Tibial nerve (tissue), 4 donors: ENCODE data around the gene COL6A5. TPM values are rescaled to one million over a fixed set of nuclear protein-coding genes. Genes with fewer than 3 reads are reported as not detected.

Source experiments
- DNase-seq, 2 donors: peaks; one replicate each; pipeline ENCODE4 v3.0.0-alpha.2; 2019; ENCODE audit warnings: low spot score in 2 of 2
- H3K27ac ChIP-seq, 4 donors: fragments of 200-600 bp; sonication (generic) in 3 of 4; one replicate each; pipeline ENCODE4 v1.5.1; 2017 to 2019; ENCODE audit warnings: mild to moderate bottlenecking in 1 of 4
- H3K27me3 ChIP-seq, 2 donors: fragments of 200-600 bp; sonication (generic) in 1 of 2; one replicate each; pipeline versions ENCODE4 v1.5.1 to v1.6.0; 2017 to 2019
- H3K36me3 ChIP-seq, 3 donors: fragments of 200-600 bp; sonication (generic); one replicate each; pipeline ENCODE4 v1.5.1; 2018 to 2019
- H3K4me1 ChIP-seq, 4 donors: fragments of 200-600 bp; sonication (generic) in 3 of 4; one replicate each; pipeline ENCODE4 v1.5.1; 2017 to 2019
- H3K4me3 ChIP-seq, 4 donors: fragments of 200-600 bp; sonication (generic) in 3 of 4; one replicate each; pipeline ENCODE4 v1.5.1; 2017 to 2019; ENCODE audit warnings: mild to moderate bottlenecking in 1 of 4, moderate library complexity in 1 of 4
- H3K9me3 ChIP-seq, 4 donors: fragments of 200-600 bp; sonication (generic) in 3 of 4; one replicate each; pipeline ENCODE4 v1.5.1; 2017 to 2019
- CTCF ChIP-seq, 5 experiments: fragments of 200-600 bp in 3 of 5; fragments of 450-650 bp in 2 of 5; sonication (generic) in 3 of 5; IDR thresholded peaks; one replicate each; pipeline ENCODE4 v1.5.1; 2016 to 2019; ENCODE audit warnings: antibody characterized with exemption in 5 of 5, mild to moderate bottlenecking in 3 of 5, moderate library complexity in 2 of 5
- EP300 ChIP-seq, 2 donors: sonication (generic); formaldehyde crosslinking; IDR thresholded peaks; one replicate each; pipeline ENCODE4 v1.6.1; 2017; ENCODE audit warnings: antibody characterized with exemption in 2 of 2, mild to moderate bottlenecking in 1 of 2
- POLR2A ChIP-seq, 2 donors: fragments of 450-650 bp; IDR thresholded peaks; one replicate each; pipeline ENCODE4 v1.6.1; 2017; ENCODE audit warnings: antibody characterized with exemption in 2 of 2, mild to moderate bottlenecking in 2 of 2, moderate library complexity in 2 of 2
- WGBS, 2 donors: methylation state at CpG; one replicate each; pipeline ENCODE4 v1.1.5; 2018; 5-methylcytosine and 5-hydroxymethylcytosine counted together
- total RNA-seq, 4 donors: library from RNA; depleted of rRNA; stranded (reverse); fragments of >200 nt; gene quantifications; one replicate each; pipeline ENCODE4 v1.1.0, GENCODE V29; 2016

The COL6A5 gene
- total RNA-seq, 4 donors from 2014 or later, result not detected

- Histone ChIP-seq H3K4me3 (no peak overlapping the region), H3K36me3 (no peaks in the 10 kb centered on the region), H3K27ac (no peak overlapping the region), H3K9me3 (no peaks in the 10 kb centered on the region), H3K27me3 (no peaks in the 10 kb centered on the region), H3K4me1 (no peaks in the 10 kb centered on the region)
- no peak for DNase-seq
- no peak for TF ChIP-seq CTCF (IDR thresholded peaks at IDR 0.05)
- no peak for TF ChIP-seq EP300 (IDR thresholded peaks at IDR 0.05)
- WGBS, 2 donors, result 29 to 43% methylated on average over 1 of the region's 1 CpG
Measured at GRCh38 chr3:130457671-130458070, 112.2 kb downstream of the COL6A5 start.

GRCh38 chr3:130459944-130460343, 114.5 kb downstream of the COL6A5 start:
- TF ChIP-seq CTCF (IDR thresholded peaks at IDR 0.05), result no peak
- TF ChIP-seq EP300 (IDR thresholded peaks at IDR 0.05), result no peak
- TF ChIP-seq POLR2A (IDR thresholded peaks at IDR 0.05), result no peak
- H3K27ac ChIP-seq, result no peak overlapping the region
- no peak overlapping the region for H3K4me3 ChIP-seq
- no peaks in the 10 kb centered on the region for H3K4me1 ChIP-seq
- no peaks in the 10 kb centered on the region for H3K9me3 ChIP-seq
- no peaks in the 10 kb centered on the region for H3K36me3 ChIP-seq
- DNase-seq, result no peak
- no peaks in the 10 kb centered on the region for H3K27me3 ChIP-seq

DNA sequence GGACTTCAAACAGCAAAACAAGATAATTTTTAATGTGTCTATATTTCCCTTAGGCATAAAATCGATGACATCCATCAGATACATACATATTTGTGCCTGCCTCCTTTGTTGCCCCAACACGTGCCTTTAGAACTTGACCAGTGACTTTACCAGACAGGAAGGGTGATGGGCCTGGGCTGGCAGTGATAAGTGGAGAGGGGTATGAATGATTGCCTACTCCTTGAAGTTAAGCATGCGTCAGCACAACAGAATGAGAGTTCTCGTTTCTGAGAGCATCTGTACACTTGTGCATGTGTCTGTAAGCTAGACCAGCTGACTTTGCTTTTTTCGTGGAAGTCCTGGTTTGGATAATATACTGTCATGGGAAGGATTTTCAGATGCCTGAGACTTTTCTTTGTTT, 116.6 kb downstream of the COL6A5 start:
- 76 to 81% methylated on average over 5 of the region's 5 CpGs for WGBS, 2 donors
- no peak overlapping the region for H3K27ac ChIP-seq
- no peaks in the 10 kb centered on the region for H3K4me1 ChIP-seq
- H3K9me3 ChIP-seq, result no peaks in the 10 kb centered on the region
- no peak for DNase-seq
- H3K27me3 ChIP-seq, result no peaks in the 10 kb centered on the region
- TF ChIP-seq POLR2A (IDR thresholded peaks at IDR 0.05) (no peak), CTCF (IDR thresholded peaks at IDR 0.05) (no peak), EP300 (IDR thresholded peaks at IDR 0.05) (no peak)
- H3K36me3 ChIP-seq, result no peaks in the 10 kb centered on the region
- H3K4me3 ChIP-seq, result no peak overlapping the region

DNA sequence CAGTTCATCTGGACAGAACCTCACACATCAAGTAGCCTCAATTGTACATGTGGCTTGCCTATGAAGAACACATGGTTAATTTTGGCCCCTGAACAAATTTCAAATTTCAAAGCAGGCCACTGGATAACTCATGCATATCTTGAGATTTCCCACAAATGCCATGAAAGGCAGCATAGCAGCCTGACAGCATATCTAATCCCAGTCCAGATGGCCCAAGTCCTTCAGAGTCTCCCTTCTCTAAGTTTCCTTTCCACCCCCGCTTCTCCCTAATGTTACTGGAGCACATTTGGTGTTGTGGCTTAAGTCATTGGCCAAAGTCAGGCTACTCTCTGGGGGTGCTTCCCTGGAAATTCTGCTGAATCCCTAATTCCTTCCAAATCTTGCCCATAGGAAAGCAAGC, 117.7 kb downstream of the COL6A5 start:
- Histone ChIP-seq H3K36me3 (no peaks in the 10 kb centered on the region), H3K27ac (no peak overlapping the region), H3K4me1 (no peaks in the 10 kb centered on the region), H3K9me3 (no peaks in the 10 kb centered on the region), H3K27me3 (no peaks in the 10 kb centered on the region), H3K4me3 (no peak overlapping the region)
- no peak for TF ChIP-seq CTCF (IDR thresholded peaks at IDR 0.05)
- no peak for TF ChIP-seq POLR2A (IDR thresholded peaks at IDR 0.05)
- no peak for TF ChIP-seq EP300 (IDR thresholded peaks at IDR 0.05)
- 82 to 96% methylated on average over 1 of the region's 1 CpG for WGBS, 2 donors
- DNase-seq, result no peak

GRCh38 chr3:130465521-130465920, 120.0 kb downstream of the COL6A5 start:
- no peak for TF ChIP-seq POLR2A (IDR thresholded peaks at IDR 0.05)
- no peak for TF ChIP-seq CTCF (IDR thresholded peaks at IDR 0.05)
- no peak for TF ChIP-seq EP300 (IDR thresholded peaks at IDR 0.05)
- no peaks in the 10 kb centered on the region for H3K36me3 ChIP-seq
- no peak overlapping the region for H3K27ac ChIP-seq
- H3K27me3 ChIP-seq, result no peaks in the 10 kb centered on the region
- 69% methylated on average over 2 of the region's 2 CpGs for WGBS, 2 donors
- H3K4me3 ChIP-seq, result no peak overlapping the region
- no peak for DNase-seq
- no peaks in the 10 kb centered on the region for H3K9me3 ChIP-seq
- H3K4me1 ChIP-seq, result no peaks in the 10 kb centered on the region
